Transverse colon (tissue), 4 donors: Measurements from ENCODE around the gene LRP2BP.

ENCODE experiments used
- POLR2AphosphoS5 ChIP-seq, 3 donors: sonication (generic); formaldehyde crosslinking; IDR thresholded peaks; one replicate each; pipeline ENCODE4 v1.6.1; 2016; ENCODE audit warnings: antibody characterized with exemption in 3 of 3
- TF ChIP-seq, protein P1 (sequence below), 5 experiments: fragments of 200-600 bp in 3 of 5; fragments of 450-650 bp in 2 of 5; sonication (generic) in 3 of 5; IDR thresholded peaks; 1 replicate in 2 of 5; 2 replicates in 3 of 5; pipeline ENCODE4 v1.5.1; 2016 to 2017; ENCODE audit warnings: antibody characterized with exemption in 5 of 5, inconsistent platforms in 3 of 5, mild to moderate bottlenecking in 2 of 5, moderate library complexity in 1 of 5

DNA sequence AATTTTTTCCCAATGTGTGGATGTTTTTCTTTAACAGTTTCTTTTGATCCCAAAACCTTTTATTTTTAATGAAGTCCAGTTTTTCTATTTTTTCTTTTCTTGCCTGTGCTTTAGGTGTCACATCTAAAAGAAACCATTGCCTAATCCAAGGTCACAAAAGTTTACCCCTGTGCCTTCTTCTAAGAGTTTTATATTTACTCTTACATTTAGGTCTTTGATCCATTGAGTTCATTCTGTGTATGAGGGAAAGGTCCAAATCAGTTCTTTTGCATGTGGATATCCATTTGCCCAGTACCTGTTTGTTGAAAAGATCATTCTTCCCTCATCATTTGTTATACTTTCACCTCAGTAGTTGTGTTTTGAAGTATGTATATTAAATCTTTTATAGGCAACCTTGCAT lies 13.0 kb downstream of the LRP2BP start:
- TF ChIP-seq, protein P1, sequence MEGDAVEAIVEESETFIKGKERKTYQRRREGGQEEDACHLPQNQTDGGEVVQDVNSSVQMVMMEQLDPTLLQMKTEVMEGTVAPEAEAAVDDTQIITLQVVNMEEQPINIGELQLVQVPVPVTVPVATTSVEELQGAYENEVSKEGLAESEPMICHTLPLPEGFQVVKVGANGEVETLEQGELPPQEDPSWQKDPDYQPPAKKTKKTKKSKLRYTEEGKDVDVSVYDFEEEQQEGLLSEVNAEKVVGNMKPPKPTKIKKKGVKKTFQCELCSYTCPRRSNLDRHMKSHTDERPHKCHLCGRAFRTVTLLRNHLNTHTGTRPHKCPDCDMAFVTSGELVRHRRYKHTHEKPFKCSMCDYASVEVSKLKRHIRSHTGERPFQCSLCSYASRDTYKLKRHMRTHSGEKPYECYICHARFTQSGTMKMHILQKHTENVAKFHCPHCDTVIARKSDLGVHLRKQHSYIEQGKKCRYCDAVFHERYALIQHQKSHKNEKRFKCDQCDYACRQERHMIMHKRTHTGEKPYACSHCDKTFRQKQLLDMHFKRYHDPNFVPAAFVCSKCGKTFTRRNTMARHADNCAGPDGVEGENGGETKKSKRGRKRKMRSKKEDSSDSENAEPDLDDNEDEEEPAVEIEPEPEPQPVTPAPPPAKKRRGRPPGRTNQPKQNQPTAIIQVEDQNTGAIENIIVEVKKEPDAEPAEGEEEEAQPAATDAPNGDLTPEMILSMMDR (IDR thresholded peaks at IDR 0.05), result no peak
- no peak for TF ChIP-seq POLR2AphosphoS5 (IDR thresholded peaks at IDR 0.05)
